MCF 10A (cell line): ENCODE measurements around the gene SMURF2. TPM values are rescaled to one million over a fixed set of nuclear protein-coding genes. Genes with fewer than 3 reads are reported as not detected.

Experiments
- BruUV-seq: library from RNA; stranded (reverse); fragments of 400-500 nt; replicated peaks from 2 replicates; lab custom pipeline; 2021; lab: Mats Ljungman, UMichigan
- CTCF ChIA-PET: fragments of 300-600 bp; sonication (Branson Sonifier 250); formaldehyde crosslinking; extraction: SDS; loops from one replicate; lab custom pipeline; 2021; ENCODE audit warnings: antibody characterized with exemption, inconsistent platforms; lab: Yijun Ruan, JAX
- POLR2A ChIA-PET: fragments of 300-600, 350-650 bp; sonication (Branson Sonifier 250); formaldehyde crosslinking; extraction: SDS; loops from one replicate; lab custom pipeline; 2020; ENCODE audit warnings: antibody characterized with exemption, inconsistent platforms; lab: Yijun Ruan, JAX
- DNase-seq: peaks from one replicate; pipeline ENCODE4 v3.0.0-alpha.2; 2018; ENCODE audit not compliant: unreplicated experiment
- H3K27ac Mint-ChIP-seq: one replicate; pipeline ENCODE4 v1.8.0; 2022; ENCODE audit warnings: mild to moderate bottlenecking, low read depth, mixed read lengths; ENCODE audit not compliant: unreplicated experiment
- H3K27me3 Mint-ChIP-seq: one replicate; pipeline ENCODE4 v1.8.0; 2022; ENCODE audit warnings: mixed read lengths; ENCODE audit not compliant: insufficient read depth, unreplicated experiment
- H3K36me3 Mint-ChIP-seq: one replicate; pipeline ENCODE4 v1.8.0; 2022; ENCODE audit warnings: mild to moderate bottlenecking, moderate library complexity, mixed read lengths; ENCODE audit not compliant: insufficient read depth, unreplicated experiment
- H3K4me1 Mint-ChIP-seq: one replicate; pipeline ENCODE4 v1.8.0; 2022; ENCODE audit warnings: mixed read lengths; ENCODE audit not compliant: insufficient read depth, unreplicated experiment
- H3K4me3 Mint-ChIP-seq: one replicate; pipeline ENCODE4 v1.8.0; 2022; ENCODE audit warnings: mild to moderate bottlenecking, moderate library complexity, mixed read lengths; ENCODE audit not compliant: unreplicated experiment
- H3K9me3 Mint-ChIP-seq: one replicate; pipeline ENCODE4 v1.8.0; 2022; ENCODE audit warnings: mixed read lengths; ENCODE audit not compliant: unreplicated experiment
- CTCF ChIP-seq: fragments of 200-600 bp; IDR thresholded peaks from one replicate; pipeline ENCODE4 v1.8.0; 2022; ENCODE audit warnings: antibody characterized with exemption, mild to moderate bottlenecking; ENCODE audit not compliant: unreplicated experiment
- intact Hi-C: fragments of 100-400 bp; cut with micrococcal nuclease; formaldehyde crosslinking; loops from 2 replicates; pipeline ENCODE4 v1.14.1; 2022
- total RNA-seq: library from RNA; stranded (reverse); gene quantifications from 2 replicates; pipeline ENCODE4 v1.2.3, GENCODE V29; 2022

Gene SMURF2
- total RNA-seq, 1 experiment from 2014 or later, result 55.8 TPM

- no TSS peak for BruUV-seq
- TF ChIP-seq CTCF, result no peak
- Mint-ChIP-seq H3K4me1 (peaks cover 4% of the 10 kb centered on the region), H3K27ac (no peak overlapping the region), H3K36me3 (peaks cover 84% of the 10 kb centered on the region), H3K4me3 (no peak overlapping the region), H3K27me3 (no peaks in the 10 kb centered on the region), H3K9me3 (no peaks in the 10 kb centered on the region)
- intact Hi-C loops, result no loop called here
- DNase-seq, result no peak
- CTCF ChIA-PET, result interaction anchor here (0.5 to 0.8 kb wide), 4 partner anchors 8 to 545 kb away, joined by 3 to 4 read pairs (median 3); no protein-coding TSS in a partner anchor
- POLR2A ChIA-PET, result interaction anchor here (2.0 kb wide), 1 partner anchor 10 kb away, joined by 8 read pairs; no protein-coding TSS in a partner anchor
Measured at GRCh38 chr17:64540118-64540776, 121.9 kb downstream of the SMURF2 start.

- H3K4me1 Mint-ChIP-seq, result peaks cover 4% of the 10 kb centered on the region
- H3K36me3 Mint-ChIP-seq, result peaks cover 84% of the 10 kb centered on the region
- TF ChIP-seq CTCF, result no peak
- no peak overlapping the region for H3K4me3 Mint-ChIP-seq
- ChIA-PET CTCF (interaction anchor here (0.6 kb wide), 1 partner anchor 70 kb away, joined by 3 read pairs; no protein-coding TSS in a partner anchor), POLR2A (interaction anchor here (0.6 to 1.2 kb wide), 5 partner anchors 12 to 763 kb away, joined by 3 to 4 read pairs (median 3); no protein-coding TSS in a partner anchor)
- H3K9me3 Mint-ChIP-seq, result no peaks in the 10 kb centered on the region
- H3K27me3 Mint-ChIP-seq, result no peaks in the 10 kb centered on the region
- BruUV-seq, result no TSS peak
- intact Hi-C loops, result no loop called here
- no peak for DNase-seq
- H3K27ac Mint-ChIP-seq, result peak overlapping the region; percentile 54
Measured at GRCh38 chr17:64538508-64539130, 123.5 kb downstream of the SMURF2 start.

GRCh38 chr17:64537488-64537887 is 124.6 kb downstream of the SMURF2 start:
- no peak for DNase-seq
- Mint-ChIP-seq H3K27ac (no peak overlapping the region), H3K36me3 (peaks cover 89% of the 10 kb centered on the region), H3K4me3 (no peak overlapping the region), H3K9me3 (no peaks in the 10 kb centered on the region), H3K4me1 (peaks cover 4% of the 10 kb centered on the region), H3K27me3 (no peaks in the 10 kb centered on the region)
- POLR2A ChIA-PET, result interaction anchor here (0.7 to 1.2 kb wide), 6 partner anchors 9 to 85 kb away, joined by 3 to 6 read pairs (median 4); partner anchors contain the start of gene CEP95
- no TSS peak for BruUV-seq
- intact Hi-C loops, result no loop called here
- TF ChIP-seq CTCF, result no peak
- CTCF ChIA-PET, result interaction anchor here (0.5 to 0.9 kb wide), 2 partner anchors 61 to 112 kb away, joined by 3 read pairs; no protein-coding TSS in a partner anchor

- DNase-seq, result no peak
- H3K4me3 Mint-ChIP-seq, result no peak overlapping the region
- no peaks in the 10 kb centered on the region for H3K9me3 Mint-ChIP-seq
- peaks cover 89% of the 10 kb centered on the region for H3K36me3 Mint-ChIP-seq
- no peak for TF ChIP-seq CTCF
- POLR2A ChIA-PET, result no interaction called here
- CTCF ChIA-PET, result interaction anchor here (0.5 kb wide), 1 partner anchor 62 kb away, joined by 3 read pairs; no protein-coding TSS in a partner anchor
- no TSS peak for BruUV-seq
- H3K27ac Mint-ChIP-seq, result no peak overlapping the region
- H3K4me1 Mint-ChIP-seq, result peaks cover 4% of the 10 kb centered on the region
- intact Hi-C loops, result no loop called here
- H3K27me3 Mint-ChIP-seq, result no peaks in the 10 kb centered on the region
Measured at GRCh38 chr17:64536913-64537312, 125.2 kb downstream of the SMURF2 start.
